NCI-H748 (cell line): Measurements from ENCODE around the gene UQCRFS1.

Experiments used
- DNase-seq: peaks from one replicate; lab custom pipeline; 2025; ENCODE audit not compliant: unreplicated experiment; lab: John Stamatoyannopoulos, UW

UQCRFS1 gene

GRCh38 chr19:29170554-29170953 lies 42.4 kb downstream of the UQCRFS1 start:
- DNase-seq = no peak

- no peak for DNase-seq
Observed at GRCh38 chr19:29162694-29163093, 50.3 kb downstream of the UQCRFS1 start.

GRCh38 chr19:29155683-29156082 lies 57.3 kb downstream of the UQCRFS1 start:
- no peak for DNase-seq
